Liver (tissue), 9 donors: ENCODE results near the gene GNPTG. TPM values are rescaled to one million over a fixed set of nuclear protein-coding genes. Genes with fewer than 3 reads are reported as not detected.

Experiments
- DNase-seq: peaks from one replicate; pipeline ENCODE4 v3.0.0-alpha.2; 2017; ENCODE audit warnings: low spot score
- H3K27ac ChIP-seq, 2 donors: one replicate each; pipeline ENCODE4 v1.7.0; 2013; ENCODE audit warnings: inconsistent platforms in 2 of 2, low read length in 2 of 2, control low read depth in 1 of 2, low read depth in 1 of 2, mild to moderate bottlenecking in 1 of 2
- H3K27me3 ChIP-seq, 4 donors: one replicate each; pipeline versions ENCODE4 v1.6.1 to v1.7.0; 2013; ENCODE audit warnings: low read length in 3 of 4, inconsistent platforms in 1 of 4, mild to moderate bottlenecking in 1 of 4, moderate library complexity in 1 of 4; ENCODE audit not compliant: control insufficient read depth in 4 of 4, insufficient read depth in 4 of 4
- H3K36me3 ChIP-seq, 4 donors: one replicate each; pipeline versions ENCODE4 v1.6.1 to v1.7.0; 2013; ENCODE audit warnings: low read length in 3 of 4, mild to moderate bottlenecking in 3 of 4, low read depth in 1 of 4, moderate library complexity in 1 of 4; ENCODE audit not compliant: control insufficient read depth in 4 of 4, insufficient read depth in 3 of 4
- H3K4me1 ChIP-seq, 4 donors: one replicate each; pipeline versions ENCODE4 v1.6.1 to v1.7.0; 2013; ENCODE audit warnings: low read length in 3 of 4, mild to moderate bottlenecking in 3 of 4, moderate library complexity in 1 of 4; ENCODE audit not compliant: control insufficient read depth in 4 of 4, insufficient read depth in 4 of 4
- H3K4me3 ChIP-seq, 3 donors: one replicate each; pipeline versions ENCODE4 v1.6.1 to v1.7.0; 2013; ENCODE audit warnings: low read length in 3 of 3, control low read depth in 1 of 3, low read depth in 1 of 3, mild to moderate bottlenecking in 1 of 3
- H3K9ac ChIP-seq, 2 donors: one replicate each; pipeline ENCODE4 v1.7.0; 2013; ENCODE audit warnings: low read length in 2 of 2, mild to moderate bottlenecking in 2 of 2, moderate library complexity in 2 of 2, control low read depth in 1 of 2, low read depth in 1 of 2
- H3K9me3 ChIP-seq, 4 donors: one replicate each; pipeline versions ENCODE4 v1.6.1 to v1.7.0; 2013; ENCODE audit warnings: low read length in 3 of 4; ENCODE audit not compliant: control insufficient read depth in 4 of 4
- ATF3 ChIP-seq: IDR thresholded peaks from 2 replicates; pipeline ENCODE4 v1.6.1; 2016; ENCODE audit warnings: antibody characterized with exemption
- CTCF ChIP-seq: fragments of 150-350 bp; IDR thresholded peaks from 2 replicates; pipeline ENCODE4 v1.5.1; 2017; ENCODE audit warnings: improper control_type of control experiment, low read depth, low read length; ENCODE audit not compliant: missing input control
- EGR1 ChIP-seq, 2 donors: IDR thresholded peaks; 2 replicates each; pipeline ENCODE4 v1.6.1; 2016 to 2018; ENCODE audit warnings: antibody characterized with exemption in 2 of 2, low read depth in 2 of 2
- FOXA1 ChIP-seq: IDR thresholded peaks from 2 replicates; pipeline ENCODE4 v1.6.1; 2016; ENCODE audit warnings: antibody characterized with exemption
- FOXA2 ChIP-seq: IDR thresholded peaks from 2 replicates; pipeline ENCODE4 v1.6.1; 2016; ENCODE audit warnings: antibody characterized with exemption
- HNF4G ChIP-seq: IDR thresholded peaks from 2 replicates; pipeline ENCODE4 v1.6.1; 2016; ENCODE audit warnings: antibody characterized with exemption
- MAX ChIP-seq: IDR thresholded peaks from 2 replicates; pipeline ENCODE4 v1.6.1; 2016; ENCODE audit warnings: antibody characterized with exemption
- NR2F2 ChIP-seq: IDR thresholded peaks from 2 replicates; pipeline ENCODE4 v1.6.1; 2016; ENCODE audit warnings: antibody characterized with exemption
- RAD21 ChIP-seq, 2 donors: IDR thresholded peaks; 2 replicates each; pipeline ENCODE4 v1.6.1; 2016; ENCODE audit warnings: antibody characterized with exemption in 2 of 2, mild to moderate bottlenecking in 2 of 2
- REST ChIP-seq: IDR thresholded peaks from 2 replicates; pipeline ENCODE4 v1.6.1; 2016; ENCODE audit warnings: antibody characterized with exemption, mild to moderate bottlenecking
- RXRA ChIP-seq, 2 donors: IDR thresholded peaks; 2 replicates each; pipeline ENCODE4 v1.6.1; 2017 to 2018; ENCODE audit warnings: antibody characterized with exemption in 2 of 2, mild to moderate bottlenecking in 1 of 2
- SP1 ChIP-seq: IDR thresholded peaks from 2 replicates; pipeline ENCODE4 v1.6.1; 2018; ENCODE audit warnings: antibody characterized with exemption, mild to moderate bottlenecking
- TAF1 ChIP-seq: conservative IDR thresholded peaks from 2 replicates; pipeline ENCODE4 v1.6.1; 2016; ENCODE audit warnings: antibody characterized with exemption, mild to moderate bottlenecking
- YY1 ChIP-seq: IDR thresholded peaks from 2 replicates; pipeline ENCODE4 v1.6.1; 2016; ENCODE audit warnings: antibody characterized with exemption, mild to moderate bottlenecking
- ZBTB33 ChIP-seq: IDR thresholded peaks from 2 replicates; pipeline ENCODE4 v1.6.1; 2016; ENCODE audit warnings: antibody characterized with exemption
- WGBS: extraction: QIAGEN DNeasy Blood & Tissue Kit; methylation state at CpG from one replicate; pipeline ENCODE4 v1.1.7; 2013; 5-methylcytosine and 5-hydroxymethylcytosine counted together
- polyA plus RNA-seq, 2 donors: library from polyadenylated mRNA; stranded (reverse) in 1 of 2; unstranded in 1 of 2; fragments of 200-250 nt in 1 of 2; fragments of >200 nt in 1 of 2; fragmentation: Nextera tagmentation in 1 of 2; extraction: Ambion mirVana in 1 of 2; gene quantifications; one replicate each; pipeline versions ENCODE4 v1.2.1 to v1.2.3, GENCODE V29; 2013 to 2015
- total RNA-seq, 2 donors: library from RNA; depleted of rRNA; stranded (reverse); fragments of >200 nt; gene quantifications; one replicate each; pipeline ENCODE4 v1.2.3, GENCODE V29; 2014
- donor health status: healthy.
- donor health status: healthy.
- donor health status: healthy.
- donor health status: healthy.
- donor health status: healthy.

Gene GNPTG
- total and polyA plus RNA-seq, 4 donors, result 24.4 to 79.6 (median 41.0) TPM

- Histone ChIP-seq H3K4me3 (no peak overlapping the region), H3K27ac (no peak overlapping the region), H3K36me3 (peaks cover 0 to 27% (median 5%) of the 10 kb centered on the region in 4 donors), H3K9me3 (no peaks in the 10 kb centered on the region), H3K9ac (no peak overlapping the region), H3K4me1 (no peaks in the 10 kb centered on the region), H3K27me3 (no peaks in the 10 kb centered on the region)
- no peak for DNase-seq
- no peak for TF ChIP-seq FOXA2
- WGBS, result 97% methylated on average over 17 of the region's 21 CpGs
These were observed 20.7 kb downstream of the GNPTG start for GRCh38 chr16:1372292-1372950.

GRCh38 chr16:1374418-1375297, 22.9 kb downstream of the GNPTG start:
- H3K9me3 ChIP-seq, result no peaks in the 10 kb centered on the region
- peaks cover 6 to 16% (median 11%) of the 10 kb centered on the region in 4 donors for H3K4me1 ChIP-seq
- peaks cover 0 to 22% (median 4%) of the 10 kb centered on the region in 4 donors for H3K36me3 ChIP-seq
- 95% methylated on average over 46 of the region's 46 CpGs for WGBS
- H3K9ac ChIP-seq, result no peak overlapping the region
- no peaks in the 10 kb centered on the region for H3K27me3 ChIP-seq
- no peak overlapping the region for H3K4me3 ChIP-seq
- no peak overlapping the region for H3K27ac ChIP-seq
- TF ChIP-seq HNF4G, result no peak
- TF ChIP-seq ATF3, result no peak
- no peak for TF ChIP-seq ZBTB33
- TF ChIP-seq NR2F2, result no peak
- no peak for TF ChIP-seq EGR1 (IDR thresholded peaks at IDR 0.05; ENCODE audit: low read depth in 2 of 2)
- no peak for TF ChIP-seq MAX
- TF ChIP-seq CTCF, result no peak
- no peak for TF ChIP-seq YY1
- TF ChIP-seq RXRA (IDR thresholded peaks at IDR 0.05), result no peak
- TF ChIP-seq RAD21 (IDR thresholded peaks at IDR 0.05), result no peak
- DNase-seq, result no peak

GRCh38 chr16:1375298-1375640, 23.5 kb downstream of the GNPTG start:
- H3K36me3 ChIP-seq, result peaks cover 0 to 20% (median 2%) of the 10 kb centered on the region in 4 donors
- DNase-seq, result no peak
- 95% methylated on average over 24 of the region's 24 CpGs for WGBS
- TF ChIP-seq SP1, result no peak
- TF ChIP-seq REST, result no peak
- TF ChIP-seq FOXA1, result no peak
- TF ChIP-seq ZBTB33, result no peak
- no peak for TF ChIP-seq RAD21 (IDR thresholded peaks at IDR 0.05)
- TF ChIP-seq MAX, result no peak
- TF ChIP-seq NR2F2, result no peak
- TF ChIP-seq ATF3, result no peak
- TF ChIP-seq HNF4G, result no peak
- no peak for TF ChIP-seq TAF1

More at GRCh38 chr16:1375298-1375640, 23.5 kb downstream of the GNPTG start:
- H3K4me1 ChIP-seq, result peaks cover 6 to 19% (median 14%) of the 10 kb centered on the region in 4 donors
- H3K9me3 ChIP-seq, result no peaks in the 10 kb centered on the region
- no peak overlapping the region for H3K27ac ChIP-seq
- no peaks in the 10 kb centered on the region for H3K27me3 ChIP-seq
- H3K9ac ChIP-seq, result no peak overlapping the region
- no peak overlapping the region for H3K4me3 ChIP-seq
